SK-N-SH treated with all-trans-retinoic acid at 6 μM for 48 hours (cell line): Measurements from ENCODE around the gene JMJD1C.

Experiments
- ATAC-seq: fragments of 200-7000 bp; cut with Tn5 transposase; 3 replicates; pipeline ENCODE4 v1.9.1; 2020; ENCODE audit warnings: mild to moderate bottlenecking, moderate library complexity
- BACH2 ChIP-seq: fragments of 250-450 bp; sonication (Bioruptor Pico); IDR thresholded peaks from 2 replicates; pipeline ENCODE4 v1.9.0; 2021; ENCODE audit warnings: mild to moderate bottlenecking, borderline replicate concordance
- CSDC2 ChIP-seq: fragments of 250-450 bp; sonication (Bioruptor Pico); IDR thresholded peaks from 2 replicates; pipeline ENCODE4 v1.5.0; 2020; ENCODE audit warnings: mild to moderate bottlenecking, moderate library complexity
- ESRRG ChIP-seq: fragments of 250-450 bp; sonication (Bioruptor Pico); IDR thresholded peaks from 2 replicates; pipeline ENCODE4 v1.6.1; 2021; ENCODE audit warnings: mild to moderate bottlenecking
- GLIS3 ChIP-seq: fragments of 250-450 bp; sonication (Bioruptor Pico); IDR thresholded peaks from 2 replicates; pipeline ENCODE4 v1.5.0; 2020; ENCODE audit warnings: mild to moderate bottlenecking, moderate library complexity
- OSR1 ChIP-seq: fragments of 250-450 bp; sonication (Bioruptor Pico); IDR thresholded peaks from 2 replicates; pipeline ENCODE4 v1.8.0; 2022; ENCODE audit warnings: moderate library complexity, mild to moderate bottlenecking, inconsistent platforms
- PPARA ChIP-seq: fragments of 250-450 bp; sonication (Bioruptor Pico); IDR thresholded peaks from 2 replicates; pipeline ENCODE4 v1.5.0; 2020; ENCODE audit warnings: mild to moderate bottlenecking, borderline replicate concordance
- RARB ChIP-seq: fragments of 250-450 bp; sonication (Bioruptor Pico); IDR thresholded peaks from 2 replicates; pipeline ENCODE4 v1.8.0; 2021; ENCODE audit warnings: mild to moderate bottlenecking, moderate library complexity
- SNAI2 ChIP-seq: fragments of 250-450 bp; sonication (Bioruptor Pico); IDR thresholded peaks from 2 replicates; pipeline ENCODE4 v1.5.0; 2020; ENCODE audit warnings: mild to moderate bottlenecking, moderate library complexity
- TCF4 ChIP-seq: fragments of 250-450 bp; sonication (Bioruptor Pico); IDR thresholded peaks from 2 replicates; pipeline ENCODE4 v1.8.0; 2021; ENCODE audit warnings: mild to moderate bottlenecking, moderate library complexity, borderline replicate concordance
- TOX ChIP-seq: fragments of 250-450 bp; sonication (Bioruptor Pico); IDR thresholded peaks from 2 replicates; pipeline ENCODE4 v1.8.0; 2021; ENCODE audit warnings: mild to moderate bottlenecking, moderate library complexity, borderline replicate concordance
- ZFP3 ChIP-seq: fragments of 250-450 bp; sonication (Bioruptor Pico); IDR thresholded peaks from 2 replicates; pipeline ENCODE4 v1.5.0; 2020; ENCODE audit warnings: mild to moderate bottlenecking, moderate library complexity
- ZFP30 ChIP-seq: fragments of 450-650 bp; formaldehyde crosslinking; IDR thresholded peaks from 2 replicates; pipeline ENCODE4 v1.5.0; 2022; ENCODE audit warnings: mild to moderate bottlenecking, moderate library complexity
- ZNF565 ChIP-seq: fragments of 450-650 bp; formaldehyde crosslinking; conservative IDR thresholded peaks from 2 replicates; pipeline ENCODE4 v1.5.0; 2020; ENCODE audit warnings: low read depth, mild to moderate bottlenecking, moderate library complexity
- ZNF70 ChIP-seq: fragments of 450-650 bp; formaldehyde crosslinking; IDR thresholded peaks from 2 replicates; pipeline ENCODE4 v1.5.0; 2020; ENCODE audit warnings: mild to moderate bottlenecking, moderate library complexity
- ZNF8 ChIP-seq: fragments of 450-650 bp; formaldehyde crosslinking; IDR thresholded peaks from 2 replicates; pipeline ENCODE4 v1.5.0; 2020; ENCODE audit warnings: mild to moderate bottlenecking, moderate library complexity
- TF ChIP-seq, protein P1 (sequence below): fragments of 250-450 bp; sonication (Bioruptor Pico); IDR thresholded peaks from 2 replicates; pipeline ENCODE4 v1.8.0; 2020; ENCODE audit warnings: mild to moderate bottlenecking, moderate library complexity, borderline replicate concordance
- TF ChIP-seq, protein P2 (sequence below): fragments of 250-450 bp; sonication (Bioruptor Pico); IDR thresholded peaks from 2 replicates; pipeline ENCODE4 v1.5.1; 2021; ENCODE audit warnings: mild to moderate bottlenecking, moderate library complexity
- TF ChIP-seq, protein P3 (sequence below): fragments of 250-450 bp; sonication (Bioruptor Pico); IDR thresholded peaks from 2 replicates; pipeline ENCODE4 v1.8.0; 2021; ENCODE audit warnings: low read depth, mild to moderate bottlenecking, moderate library complexity, borderline replicate concordance
- TF ChIP-seq, protein P4 (sequence below): fragments of 250-450 bp; sonication (Bioruptor Pico); IDR thresholded peaks from 2 replicates; pipeline ENCODE4 v1.5.0; 2020; ENCODE audit warnings: mild to moderate bottlenecking, moderate library complexity

Gene JMJD1C

DNA sequence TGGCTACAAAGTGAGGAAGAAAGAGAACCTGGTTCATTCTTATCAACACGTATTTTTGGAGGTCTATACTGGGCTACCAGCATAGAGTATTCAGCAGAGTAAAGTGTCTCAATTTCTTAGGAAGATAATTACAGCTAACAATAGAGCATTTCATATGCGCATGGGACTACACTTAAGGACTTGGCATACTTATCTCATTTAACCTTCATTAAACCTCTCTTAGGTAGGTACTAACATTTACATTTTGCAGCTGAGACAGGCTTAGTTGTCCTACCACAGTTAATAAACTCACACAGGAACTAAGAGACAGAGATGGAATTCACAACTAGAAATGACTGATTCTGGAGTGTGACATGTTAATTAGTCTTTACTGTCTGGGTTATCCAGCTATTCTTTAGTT, 266.1 kb downstream of the JMJD1C start:
- TF ChIP-seq ZNF70 = no peak
- ATAC-seq = no peak

DNA sequence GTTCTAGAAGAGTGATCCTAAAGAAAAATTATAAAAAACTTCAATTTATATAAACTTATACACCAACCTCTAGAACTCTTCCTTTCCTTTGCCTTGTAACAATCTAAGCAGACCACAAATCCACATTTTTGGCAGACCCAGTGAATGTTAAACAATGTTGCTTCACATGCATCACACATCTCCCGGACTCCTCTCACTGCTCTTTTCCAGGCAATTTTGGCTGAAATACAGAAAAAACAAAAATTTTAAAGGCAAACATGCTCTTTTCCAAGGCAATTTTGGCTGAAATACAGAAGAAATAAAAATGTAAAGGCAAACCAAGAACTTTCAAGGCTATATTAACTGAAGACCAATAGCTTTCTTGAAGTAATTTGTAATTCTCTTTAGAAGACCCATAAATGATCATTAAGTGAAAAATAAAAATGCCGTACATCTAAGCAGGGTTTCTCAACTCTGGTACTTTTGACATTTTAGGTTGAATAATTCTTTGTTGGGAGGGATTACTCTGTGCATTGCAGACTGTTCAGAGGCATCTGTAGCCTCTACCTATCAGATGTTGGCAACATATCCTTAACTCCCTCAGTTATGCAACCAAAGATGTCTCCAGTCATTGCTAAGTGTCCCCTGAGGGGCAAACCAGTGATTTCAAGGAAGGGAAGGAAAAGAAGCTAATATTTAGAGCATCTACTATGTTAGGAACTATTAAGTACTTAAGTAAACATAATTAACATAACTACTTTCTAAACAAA, 268.3 kb downstream of the JMJD1C start:
- no peak for ATAC-seq
- TF ChIP-seq ZFP3 (no peak), ZNF8 (CRISPR knock-in tag) (no peak), BACH2 (CRISPR knock-in tag) (no peak), OSR1 (CRISPR knock-in tag) (no peak), ZNF565 (no peak), CSDC2 (CRISPR knock-in tag) (no peak), ZNF70 (no peak)
- TF ChIP-seq, protein P1, sequence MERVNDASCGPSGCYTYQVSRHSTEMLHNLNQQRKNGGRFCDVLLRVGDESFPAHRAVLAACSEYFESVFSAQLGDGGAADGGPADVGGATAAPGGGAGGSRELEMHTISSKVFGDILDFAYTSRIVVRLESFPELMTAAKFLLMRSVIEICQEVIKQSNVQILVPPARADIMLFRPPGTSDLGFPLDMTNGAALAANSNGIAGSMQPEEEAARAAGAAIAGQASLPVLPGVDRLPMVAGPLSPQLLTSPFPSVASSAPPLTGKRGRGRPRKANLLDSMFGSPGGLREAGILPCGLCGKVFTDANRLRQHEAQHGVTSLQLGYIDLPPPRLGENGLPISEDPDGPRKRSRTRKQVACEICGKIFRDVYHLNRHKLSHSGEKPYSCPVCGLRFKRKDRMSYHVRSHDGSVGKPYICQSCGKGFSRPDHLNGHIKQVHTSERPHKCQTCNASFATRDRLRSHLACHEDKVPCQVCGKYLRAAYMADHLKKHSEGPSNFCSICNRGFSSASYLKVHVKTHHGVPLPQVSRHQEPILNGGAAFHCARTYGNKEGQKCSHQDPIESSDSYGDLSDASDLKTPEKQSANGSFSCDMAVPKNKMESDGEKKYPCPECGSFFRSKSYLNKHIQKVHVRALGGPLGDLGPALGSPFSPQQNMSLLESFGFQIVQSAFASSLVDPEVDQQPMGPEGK (CRISPR knock-in tag) = no peak
- TF ChIP-seq, protein P2, sequence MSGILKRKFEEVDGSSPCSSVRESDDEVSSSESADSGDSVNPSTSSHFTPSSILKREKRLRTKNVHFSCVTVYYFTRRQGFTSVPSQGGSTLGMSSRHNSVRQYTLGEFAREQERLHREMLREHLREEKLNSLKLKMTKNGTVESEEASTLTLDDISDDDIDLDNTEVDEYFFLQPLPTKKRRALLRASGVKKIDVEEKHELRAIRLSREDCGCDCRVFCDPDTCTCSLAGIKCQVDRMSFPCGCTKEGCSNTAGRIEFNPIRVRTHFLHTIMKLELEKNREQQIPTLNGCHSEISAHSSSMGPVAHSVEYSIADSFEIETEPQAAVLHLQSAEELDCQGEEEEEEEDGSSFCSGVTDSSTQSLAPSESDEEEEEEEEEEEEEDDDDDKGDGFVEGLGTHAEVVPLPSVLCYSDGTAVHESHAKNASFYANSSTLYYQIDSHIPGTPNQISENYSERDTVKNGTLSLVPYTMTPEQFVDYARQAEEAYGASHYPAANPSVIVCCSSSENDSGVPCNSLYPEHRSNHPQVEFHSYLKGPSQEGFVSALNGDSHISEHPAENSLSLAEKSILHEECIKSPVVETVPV = no peak

DNA sequence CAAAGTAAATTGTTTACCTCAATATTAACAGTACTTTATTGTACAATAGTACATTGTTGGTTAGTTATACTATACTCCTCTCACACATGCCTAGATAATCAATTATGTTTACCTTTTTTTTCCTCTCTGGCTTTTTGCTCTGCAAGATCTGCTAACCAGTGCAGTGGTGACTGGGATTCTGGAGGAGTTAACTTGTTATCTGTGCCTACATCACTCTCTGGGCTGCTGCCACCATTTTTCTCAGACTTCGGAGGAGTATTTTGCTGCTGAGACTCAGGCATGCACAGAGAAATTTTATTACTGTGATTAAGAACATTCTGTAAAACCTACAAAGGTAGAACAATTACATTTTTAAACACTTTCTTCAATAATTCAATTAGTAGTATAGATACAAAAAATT, 273.0 kb downstream of the JMJD1C start:
- ATAC-seq = no peak
- no peak for TF ChIP-seq SNAI2 (CRISPR knock-in tag)
- no peak for TF ChIP-seq TCF4 (CRISPR knock-in tag)
- TF ChIP-seq ZNF8 (CRISPR knock-in tag) = no peak
- no peak for TF ChIP-seq OSR1 (CRISPR knock-in tag)
- no peak for TF ChIP-seq TOX (CRISPR knock-in tag)
- TF ChIP-seq RARB (CRISPR knock-in tag) = no peak
- TF ChIP-seq, protein P3, sequence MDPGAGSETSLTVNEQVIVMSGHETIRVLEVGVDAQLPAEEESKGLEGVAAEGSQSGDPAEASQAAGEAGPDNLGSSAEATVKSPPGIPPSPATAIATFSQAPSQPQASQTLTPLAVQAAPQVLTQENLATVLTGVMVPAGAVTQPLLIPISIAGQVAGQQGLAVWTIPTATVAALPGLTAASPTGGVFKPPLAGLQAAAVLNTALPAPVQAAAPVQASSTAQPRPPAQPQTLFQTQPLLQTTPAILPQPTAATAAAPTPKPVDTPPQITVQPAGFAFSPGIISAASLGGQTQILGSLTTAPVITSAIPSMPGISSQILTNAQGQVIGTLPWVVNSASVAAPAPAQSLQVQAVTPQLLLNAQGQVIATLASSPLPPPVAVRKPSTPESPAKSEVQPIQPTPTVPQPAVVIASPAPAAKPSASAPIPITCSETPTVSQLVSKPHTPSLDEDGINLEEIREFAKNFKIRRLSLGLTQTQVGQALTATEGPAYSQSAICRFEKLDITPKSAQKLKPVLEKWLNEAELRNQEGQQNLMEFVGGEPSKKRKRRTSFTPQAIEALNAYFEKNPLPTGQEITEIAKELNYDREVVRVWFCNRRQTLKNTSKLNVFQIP = no peak
- TF ChIP-seq PPARA = no peak
- TF ChIP-seq, all 23 proteins: peak for 0

DNA sequence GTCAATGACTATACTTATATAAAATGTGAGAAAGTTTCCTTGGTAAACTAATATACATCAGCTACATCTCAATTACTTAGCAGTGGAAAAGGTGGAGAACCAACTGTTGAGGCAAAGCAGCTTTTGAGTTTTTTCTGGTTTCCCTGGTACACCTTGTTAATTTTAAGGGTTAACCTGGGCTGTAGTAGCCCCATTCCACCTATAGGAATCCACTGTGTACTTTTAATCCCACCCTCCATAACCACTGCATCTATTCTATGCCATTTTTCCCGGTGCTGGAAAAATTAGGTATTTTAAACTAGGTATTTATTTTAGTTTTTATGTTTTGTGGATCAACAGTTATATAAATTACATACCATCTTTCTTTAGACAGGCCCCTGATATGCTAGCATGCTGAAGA, 290.2 kb downstream of the JMJD1C start:
- no peak for ATAC-seq
- TF ChIP-seq SNAI2 (CRISPR knock-in tag) (no peak), ZFP3 (no peak), ZFP30 (CRISPR knock-in tag) (no peak), GLIS3 (CRISPR knock-in tag) (no peak), ESRRG (CRISPR knock-in tag) (no peak), OSR1 (CRISPR knock-in tag) (no peak)
- TF ChIP-seq, protein P4, sequence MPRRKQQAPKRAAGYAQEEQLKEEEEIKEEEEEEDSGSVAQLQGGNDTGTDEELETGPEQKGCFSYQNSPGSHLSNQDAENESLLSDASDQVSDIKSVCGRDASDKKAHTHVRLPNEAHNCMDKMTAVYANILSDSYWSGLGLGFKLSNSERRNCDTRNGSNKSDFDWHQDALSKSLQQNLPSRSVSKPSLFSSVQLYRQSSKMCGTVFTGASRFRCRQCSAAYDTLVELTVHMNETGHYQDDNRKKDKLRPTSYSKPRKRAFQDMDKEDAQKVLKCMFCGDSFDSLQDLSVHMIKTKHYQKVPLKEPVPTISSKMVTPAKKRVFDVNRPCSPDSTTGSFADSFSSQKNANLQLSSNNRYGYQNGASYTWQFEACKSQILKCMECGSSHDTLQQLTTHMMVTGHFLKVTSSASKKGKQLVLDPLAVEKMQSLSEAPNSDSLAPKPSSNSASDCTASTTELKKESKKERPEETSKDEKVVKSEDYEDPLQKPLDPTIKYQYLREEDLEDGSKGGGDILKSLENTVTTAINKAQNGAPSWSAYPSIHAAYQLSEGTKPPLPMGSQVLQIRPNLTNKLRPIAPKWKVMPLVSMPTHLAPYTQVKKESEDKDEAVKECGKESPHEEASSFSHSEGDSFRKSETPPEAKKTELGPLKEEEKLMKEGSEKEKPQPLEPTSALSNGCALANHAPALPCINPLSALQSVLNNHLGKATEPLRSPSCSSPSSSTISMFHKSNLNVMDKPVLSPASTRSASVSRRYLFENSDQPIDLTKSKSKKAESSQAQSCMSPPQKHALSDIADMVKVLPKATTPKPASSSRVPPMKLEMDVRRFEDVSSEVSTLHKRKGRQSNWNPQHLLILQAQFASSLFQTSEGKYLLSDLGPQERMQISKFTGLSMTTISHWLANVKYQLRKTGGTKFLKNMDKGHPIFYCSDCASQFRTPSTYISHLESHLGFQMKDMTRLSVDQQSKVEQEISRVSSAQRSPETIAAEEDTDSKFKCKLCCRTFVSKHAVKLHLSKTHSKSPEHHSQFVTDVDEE (CRISPR knock-in tag) = no peak
- TF ChIP-seq, protein P3 = no peak
- TF ChIP-seq, protein P2 = no peak
- TF ChIP-seq, all 23 proteins: peak for 0
